RWPE2 (cell line): ENCODE data around the gene AXDND1.

ENCODE experiments used
- ATAC-seq: fragments of 200-7000 bp; cut with Tn5 transposase; 3 replicates; pipeline ENCODE4 v1.9.1; 2021; ENCODE audit warnings: low read depth
- DNase-seq: peaks from one replicate; pipeline ENCODE4 v3.0.0-alpha.2; 2020; ENCODE audit warnings: low spot score
- H3K27ac ChIP-seq: fragments of 450-650 bp; 2 replicates; pipeline ENCODE4 v1.5.1; 2017; ENCODE audit warnings: mild to moderate bottlenecking; ENCODE audit not compliant: poor library complexity, severe bottlenecking
- H3K27me3 ChIP-seq: fragments of 250-450 bp; sonication (Bioruptor Pico); 2 replicates; pipeline ENCODE4 v1.5.1; 2021; ENCODE audit warnings: mild to moderate bottlenecking, moderate library complexity; ENCODE audit not compliant: insufficient read depth, poor library complexity, severe bottlenecking
- H3K36me3 ChIP-seq: fragments of 250-450 bp; sonication (Bioruptor Pico); 2 replicates; pipeline ENCODE4 v1.5.1; 2020; ENCODE audit warnings: low read depth, mild to moderate bottlenecking, moderate library complexity
- H3K4me1 ChIP-seq: fragments of 250-450 bp; sonication (Bioruptor Pico); 2 replicates; pipeline ENCODE4 v1.5.1; 2021; ENCODE audit warnings: mild to moderate bottlenecking, moderate library complexity; ENCODE audit not compliant: insufficient read depth, poor library complexity, severe bottlenecking
- H3K4me3 ChIP-seq: fragments of 250-450 bp; sonication (Bioruptor Pico); 2 replicates; pipeline ENCODE4 v1.5.1; 2021; ENCODE audit warnings: mild to moderate bottlenecking, moderate library complexity; ENCODE audit not compliant: severe bottlenecking
- H3K9me3 ChIP-seq: fragments of 250-450 bp; sonication (Bioruptor Pico); 2 replicates; pipeline ENCODE4 v1.5.1; 2021; ENCODE audit warnings: mild to moderate bottlenecking, moderate library complexity; ENCODE audit not compliant: severe bottlenecking
- CTCF ChIP-seq: fragments of 450-650 bp; IDR thresholded peaks from one replicate; pipeline ENCODE4 v1.5.1; 2017; ENCODE audit warnings: mild to moderate bottlenecking, moderate library complexity; ENCODE audit not compliant: poor library complexity, severe bottlenecking

The AXDND1 gene

GRCh38 chr1:179366093-179366800 lies 476 bp downstream of the AXDND1 start:
- peak; percentile 30; the same call in 2 of the 3 replicates for ATAC-seq
- DNase-seq: no peak
- TF ChIP-seq CTCF: peak; percentile 3
- no peaks in the 10 kb centered on the region for H3K36me3 ChIP-seq
- no peaks in the 10 kb centered on the region for H3K9me3 ChIP-seq
- H3K27ac ChIP-seq: peak overlapping the region; percentile 46
- no peaks in the 10 kb centered on the region for H3K4me1 ChIP-seq
- no peaks in the 10 kb centered on the region for H3K27me3 ChIP-seq
- H3K4me3 ChIP-seq: peak overlapping the region; percentile 42

GRCh38 chr1:179369751-179370341 lies 4.1 kb downstream of the AXDND1 start:
- ATAC-seq (peak; percentile 58), DNase-seq (no peak)
- Histone ChIP-seq H3K27ac (no peak overlapping the region), H3K36me3 (no peaks in the 10 kb centered on the region), H3K4me3 (no peak overlapping the region), H3K9me3 (no peaks in the 10 kb centered on the region), H3K27me3 (no peaks in the 10 kb centered on the region), H3K4me1 (no peaks in the 10 kb centered on the region)
- peak; percentile 85 for TF ChIP-seq CTCF

GRCh38 chr1:179372160-179372559 lies 6.4 kb downstream of the AXDND1 start:
- no peaks in the 10 kb centered on the region for H3K27me3 ChIP-seq
- ATAC-seq (no peak), DNase-seq (no peak)
- H3K36me3 ChIP-seq: no peaks in the 10 kb centered on the region
- no peak overlapping the region for H3K27ac ChIP-seq
- H3K4me3 ChIP-seq: no peak overlapping the region
- no peak for TF ChIP-seq CTCF
- H3K9me3 ChIP-seq: no peaks in the 10 kb centered on the region
- no peaks in the 10 kb centered on the region for H3K4me1 ChIP-seq

- no peaks in the 10 kb centered on the region for H3K27me3 ChIP-seq
Measured at GRCh38 chr1:179376223-179376622, 10.5 kb downstream of the AXDND1 start.

More at GRCh38 chr1:179376223-179376622, 10.5 kb downstream of the AXDND1 start:
- TF ChIP-seq CTCF: no peak
- no peaks in the 10 kb centered on the region for H3K9me3 ChIP-seq
- ATAC-seq (no peak), DNase-seq (no peak)
- H3K27ac ChIP-seq: no peak overlapping the region
- no peaks in the 10 kb centered on the region for H3K36me3 ChIP-seq
- no peaks in the 10 kb centered on the region for H3K4me1 ChIP-seq
- no peak overlapping the region for H3K4me3 ChIP-seq
